ENCODE data around the gene ANXA2.

DNA sequence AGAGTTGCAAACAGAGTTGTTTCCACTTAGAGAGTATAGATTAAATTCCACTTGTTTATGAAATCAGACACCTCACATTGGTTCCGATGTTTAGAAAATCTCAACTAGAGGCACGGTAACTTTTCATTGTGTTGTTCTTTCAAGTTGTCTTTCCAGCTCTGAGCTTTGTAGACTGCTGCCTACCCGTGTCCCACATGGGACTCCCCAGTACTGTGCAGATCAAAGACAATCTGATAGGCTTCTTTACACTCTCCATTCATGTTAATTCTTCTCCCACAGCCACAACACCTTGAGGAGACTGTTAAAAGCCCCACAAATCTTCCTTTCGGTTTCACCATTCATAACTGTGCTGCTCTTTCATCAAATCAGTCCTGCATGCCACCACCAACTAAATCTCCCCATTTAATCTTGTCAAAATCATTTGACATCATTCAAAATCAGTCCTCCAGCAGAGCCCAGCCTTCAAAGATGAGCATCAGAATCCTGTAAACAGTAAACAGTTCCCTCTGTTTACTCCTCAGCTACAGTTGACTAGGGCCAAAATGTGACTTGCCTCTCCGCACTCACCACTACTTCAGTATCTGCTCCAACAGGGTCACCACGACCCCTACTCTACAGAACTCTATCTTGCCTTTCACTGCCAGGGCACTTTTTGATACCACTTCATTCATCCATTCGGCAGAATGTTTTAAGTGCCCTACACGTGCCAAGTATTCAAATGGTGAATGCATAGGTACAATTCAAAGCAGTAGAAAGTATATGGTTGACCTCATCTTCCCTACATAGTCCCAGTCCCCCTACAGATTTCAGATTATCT lies 8.3 kb downstream of the ANXA2 start:
- TF ChIP-seq, protein P1, sequence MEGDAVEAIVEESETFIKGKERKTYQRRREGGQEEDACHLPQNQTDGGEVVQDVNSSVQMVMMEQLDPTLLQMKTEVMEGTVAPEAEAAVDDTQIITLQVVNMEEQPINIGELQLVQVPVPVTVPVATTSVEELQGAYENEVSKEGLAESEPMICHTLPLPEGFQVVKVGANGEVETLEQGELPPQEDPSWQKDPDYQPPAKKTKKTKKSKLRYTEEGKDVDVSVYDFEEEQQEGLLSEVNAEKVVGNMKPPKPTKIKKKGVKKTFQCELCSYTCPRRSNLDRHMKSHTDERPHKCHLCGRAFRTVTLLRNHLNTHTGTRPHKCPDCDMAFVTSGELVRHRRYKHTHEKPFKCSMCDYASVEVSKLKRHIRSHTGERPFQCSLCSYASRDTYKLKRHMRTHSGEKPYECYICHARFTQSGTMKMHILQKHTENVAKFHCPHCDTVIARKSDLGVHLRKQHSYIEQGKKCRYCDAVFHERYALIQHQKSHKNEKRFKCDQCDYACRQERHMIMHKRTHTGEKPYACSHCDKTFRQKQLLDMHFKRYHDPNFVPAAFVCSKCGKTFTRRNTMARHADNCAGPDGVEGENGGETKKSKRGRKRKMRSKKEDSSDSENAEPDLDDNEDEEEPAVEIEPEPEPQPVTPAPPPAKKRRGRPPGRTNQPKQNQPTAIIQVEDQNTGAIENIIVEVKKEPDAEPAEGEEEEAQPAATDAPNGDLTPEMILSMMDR (IDR thresholded peaks at IDR 0.05) = no peak
- no peak for TF ChIP-seq POLR2A (IDR thresholded peaks at IDR 0.05)
- TF ChIP-seq EP300 (IDR thresholded peaks at IDR 0.05; ENCODE audit: low read depth) = no peak
- TF ChIP-seq POLR2AphosphoS5 (IDR thresholded peaks at IDR 0.05) = no peak

Data from transverse colon (tissue), 4 donors.